DMS53 treated with DMSO at 0.1 percent for 48 hours (cell line): ENCODE results near the gene SLIT1.

Experiments
- DNase-seq: peaks from one replicate; lab custom pipeline; 2025; ENCODE audit not compliant: unreplicated experiment; lab: John Stamatoyannopoulos, UW

SLIT1 gene

DNA sequence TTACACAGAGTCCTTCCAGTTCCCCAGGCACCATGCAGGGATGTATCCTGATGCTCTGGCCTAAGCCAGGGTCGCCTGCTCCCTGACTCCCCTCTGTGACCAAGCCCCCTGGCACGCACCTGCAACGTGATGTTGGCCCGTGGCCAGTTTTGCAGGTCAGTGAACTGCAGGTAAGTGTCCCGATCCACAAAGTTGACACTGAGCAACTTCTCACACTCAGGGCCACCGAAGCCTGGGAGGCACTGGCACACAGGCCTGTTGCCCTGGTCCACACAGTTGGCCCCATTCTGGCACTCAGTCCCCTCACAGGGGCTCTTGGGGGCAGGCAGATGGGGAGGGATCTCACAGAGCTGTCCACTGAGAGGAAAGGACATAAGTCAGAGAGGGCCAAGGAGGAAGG is 179.4 kb downstream of the SLIT1 start:
- no peak for DNase-seq

- DNase-seq: no peak
Observed at GRCh38 chr10:97005349-97005748, 180.4 kb downstream of the SLIT1 start.

DNA sequence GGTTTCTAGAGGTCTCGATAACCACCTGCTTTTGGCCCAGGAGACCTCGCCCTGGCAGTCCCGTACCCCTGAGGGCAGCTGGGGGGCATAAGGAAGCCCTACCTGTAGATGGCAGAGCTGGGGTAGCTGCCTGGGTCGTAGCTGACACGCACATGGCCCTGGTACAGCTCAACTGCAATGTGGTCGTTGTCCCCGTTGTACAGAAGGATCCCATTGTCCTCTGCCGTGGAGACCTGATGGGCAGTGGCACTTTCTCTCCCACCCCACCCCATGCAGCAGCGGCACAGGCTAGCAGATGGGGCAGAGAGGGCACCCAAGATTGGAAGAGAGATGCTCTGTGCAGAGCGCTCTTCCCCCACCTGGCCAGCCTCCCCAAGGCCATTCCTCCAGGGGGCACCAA is 181.2 kb downstream of the SLIT1 start:
- DNase-seq: no peak

- DNase-seq: no peak
Observed at GRCh38 chr10:97003804-97004201, 182.0 kb downstream of the SLIT1 start.

DNA sequence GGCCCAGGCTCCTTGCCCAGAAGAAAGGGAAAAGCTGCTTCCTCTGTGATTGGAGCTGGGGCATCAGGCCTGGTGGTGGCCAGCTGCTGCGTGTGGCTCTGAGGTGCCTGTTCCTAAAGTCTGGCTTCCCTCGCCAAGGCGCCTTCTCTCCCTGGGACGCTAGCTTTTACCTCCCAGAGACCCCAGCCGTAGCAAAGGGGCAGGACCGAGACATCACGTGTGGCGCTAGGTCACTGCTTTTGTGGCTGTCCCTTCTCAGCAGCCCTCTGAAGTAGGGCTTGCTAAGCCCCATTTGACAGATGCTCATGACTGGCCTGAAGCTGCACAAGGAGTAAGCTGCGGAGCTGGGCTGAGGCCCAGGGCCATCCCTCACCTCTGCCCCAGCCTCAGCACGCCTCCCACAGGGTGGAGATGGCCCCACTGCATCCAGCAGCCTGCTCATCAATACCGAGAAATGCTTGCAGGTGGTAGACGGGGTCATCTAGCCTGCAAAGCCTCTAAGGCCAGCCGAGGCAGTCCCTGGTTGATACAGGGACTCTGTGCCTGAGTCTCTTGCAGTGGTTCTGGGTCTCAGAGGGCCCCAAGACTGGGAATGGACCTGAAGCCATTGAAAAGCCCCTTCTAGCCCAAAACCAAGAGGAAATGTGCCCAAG is 182.5 kb downstream of the SLIT1 start:
- no peak for DNase-seq

- DNase-seq: no peak
Observed at GRCh38 chr10:97002670-97003069, 183.1 kb downstream of the SLIT1 start.

GRCh38 chr10:97001183-97001991 is 184.4 kb downstream of the SLIT1 start:
- DNase-seq: no peak

DNA sequence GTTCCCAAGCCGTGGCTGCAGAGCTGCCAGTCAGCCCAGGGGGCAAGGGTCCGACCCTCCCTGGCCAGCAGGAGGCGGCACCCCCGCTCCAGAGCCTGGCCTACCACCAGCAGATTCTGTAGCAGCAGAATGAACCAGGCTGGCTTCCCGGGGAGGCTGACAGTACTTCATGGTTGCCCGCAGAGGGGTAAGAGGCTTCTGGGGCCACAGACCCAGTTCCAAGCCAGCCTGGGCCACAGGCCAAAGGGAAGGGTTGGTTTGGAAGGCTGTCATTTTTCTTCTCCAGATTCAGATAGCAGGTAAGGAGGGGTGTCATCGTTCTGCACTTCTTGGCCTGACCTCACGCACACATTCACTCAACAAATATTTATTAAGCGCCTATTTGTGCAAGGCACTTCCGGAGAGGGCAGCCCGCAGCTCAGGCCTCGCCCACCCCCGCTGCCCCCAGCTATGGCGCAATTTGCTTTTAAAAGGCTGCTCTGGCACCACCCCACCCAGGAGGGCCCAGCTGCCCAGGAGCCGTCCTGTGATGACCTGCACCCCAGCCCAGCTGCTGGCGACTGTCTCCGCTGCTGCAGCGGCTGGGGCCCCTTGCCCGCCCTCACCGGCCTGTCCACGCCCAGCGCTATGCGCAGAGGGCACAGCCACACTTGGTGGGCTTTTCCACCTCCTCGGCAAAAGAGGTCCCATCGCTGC is 185.1 kb downstream of the SLIT1 start:
- no peak for DNase-seq

DNA sequence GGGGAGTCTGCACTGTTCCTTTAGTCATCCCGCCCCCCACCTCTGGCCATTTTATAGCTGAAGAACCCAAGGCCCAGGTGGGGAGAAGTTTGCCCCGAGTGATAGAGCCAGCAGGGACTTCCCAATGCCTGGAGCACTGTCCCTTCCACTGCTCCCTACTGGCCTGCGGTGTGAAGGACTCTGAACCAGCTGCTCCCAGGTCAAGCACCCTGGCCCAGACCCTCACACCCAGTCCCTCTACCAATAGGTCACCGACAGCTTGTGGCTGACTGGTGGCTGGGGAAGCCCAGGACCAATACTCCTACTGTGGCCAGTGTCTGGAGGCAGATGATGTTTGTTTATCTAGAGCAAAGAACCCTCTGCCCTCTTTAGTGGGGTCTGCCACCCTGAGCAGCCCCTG is 185.8 kb downstream of the SLIT1 start:
- DNase-seq: no peak

- no peak for DNase-seq
Observed at GRCh38 chr10:96999337-96999736, 186.4 kb downstream of the SLIT1 start.

GRCh38 chr10:96998329-96998888 is 187.3 kb downstream of the SLIT1 start:
- DNase-seq: peak; percentile 52

GRCh38 chr10:96996275-96996965 is 189.3 kb downstream of the SLIT1 start:
- no peak for DNase-seq

DNA sequence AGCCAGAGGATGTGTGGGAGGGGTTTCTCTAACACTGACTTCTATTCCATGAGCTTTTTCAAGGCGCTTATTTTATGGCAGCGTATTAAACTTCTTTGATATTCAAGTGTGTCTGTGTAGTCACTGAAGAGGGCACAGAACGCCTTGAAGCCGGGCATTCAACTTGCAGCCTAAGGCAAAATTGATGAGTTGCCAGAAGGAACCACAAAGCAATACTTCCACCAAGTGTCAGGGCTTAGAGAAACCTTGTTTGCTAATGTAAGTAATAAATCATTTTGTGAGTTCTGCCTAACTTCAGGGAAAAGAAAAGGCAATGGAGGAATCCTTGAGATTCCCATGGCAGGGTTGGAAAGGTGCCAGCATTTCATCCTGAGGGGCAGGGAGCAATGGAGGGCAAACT is 189.9 kb downstream of the SLIT1 start:
- no peak for DNase-seq

- DNase-seq: no peak
Observed at GRCh38 chr10:96992721-96993120, 193.0 kb downstream of the SLIT1 start.

DNA sequence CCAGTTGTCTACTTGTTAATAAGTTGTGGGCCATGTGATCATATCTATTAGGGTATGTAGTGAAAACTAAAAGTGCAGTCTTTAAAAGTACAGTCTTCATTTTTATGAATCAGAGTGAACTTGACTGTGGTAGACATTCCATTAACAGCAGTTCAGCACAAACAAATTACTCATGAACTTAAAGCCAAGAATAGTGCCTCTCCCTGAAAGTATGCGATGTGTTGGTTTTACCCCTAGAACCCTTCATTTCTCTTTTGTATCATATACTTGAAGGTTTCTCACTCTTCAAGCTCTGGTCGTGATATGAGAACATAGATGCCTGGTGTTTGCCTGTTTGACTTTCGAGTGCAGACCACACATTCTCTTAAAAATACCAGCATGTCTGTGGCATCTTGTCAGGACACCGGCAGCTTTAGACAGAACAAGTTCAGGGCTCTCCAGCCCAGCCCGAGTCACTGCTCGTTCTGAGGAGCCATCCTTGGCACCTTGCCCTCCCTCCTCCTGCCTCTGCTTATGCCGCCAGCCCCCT is 194.4 kb downstream of the SLIT1 start:
- no peak for DNase-seq

DNA sequence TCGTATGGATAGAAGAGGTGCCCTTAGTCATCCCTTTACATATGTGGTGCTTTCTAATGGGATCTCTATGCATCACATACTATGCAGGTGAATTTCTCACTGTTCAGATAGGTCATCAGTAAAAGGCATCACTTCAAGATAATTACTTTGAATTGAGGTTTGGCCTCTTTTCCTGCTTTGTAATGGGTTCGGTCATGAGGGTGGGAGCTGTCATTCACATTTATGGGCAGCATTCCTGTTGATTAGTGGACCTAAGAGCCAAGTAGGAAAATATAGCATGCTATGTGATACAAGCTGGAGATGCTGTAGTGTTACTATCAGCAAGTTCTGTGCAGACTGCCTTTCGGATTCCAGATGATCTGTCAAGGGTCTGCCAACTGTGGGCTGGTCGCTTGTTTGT is 197.3 kb downstream of the SLIT1 start:
- no peak for DNase-seq

- DNase-seq: no peak
Observed at GRCh38 chr10:96987842-96988175, 197.9 kb downstream of the SLIT1 start.

GRCh38 chr10:96987141-96987841 is 198.5 kb downstream of the SLIT1 start:
- DNase-seq: no peak

DNA sequence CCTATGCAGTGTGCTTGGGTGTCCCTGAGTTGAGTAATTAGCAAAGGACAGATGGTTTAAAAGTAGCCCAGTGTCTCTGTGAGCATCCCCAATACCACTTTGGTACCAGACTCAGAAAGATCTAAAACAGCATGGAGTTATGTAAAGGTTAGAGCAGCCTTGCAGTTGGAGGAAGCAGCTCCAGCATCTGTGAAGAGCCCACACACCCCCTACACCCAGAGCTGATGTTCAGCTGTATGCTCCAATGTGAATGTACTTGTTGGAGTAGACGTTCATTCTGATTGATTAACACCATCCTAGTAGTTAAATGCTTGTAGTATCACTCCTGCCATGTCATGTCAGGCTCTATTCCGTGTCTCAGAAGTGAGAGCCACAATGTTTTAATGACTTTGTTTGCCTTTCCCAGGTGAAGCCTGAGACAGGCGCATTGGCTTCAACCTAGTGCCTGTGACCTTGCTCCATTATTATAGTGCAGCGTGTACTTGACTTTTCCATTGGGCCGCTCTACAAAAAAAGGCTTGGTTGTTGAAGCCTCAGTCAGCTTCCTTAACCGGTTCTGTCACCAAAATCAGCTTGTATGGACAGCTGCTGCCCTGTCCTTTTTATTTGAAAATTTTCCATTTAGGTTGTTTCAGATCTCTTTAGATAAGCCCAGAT is 199.4 kb downstream of the SLIT1 start:
- no peak for DNase-seq

DNA sequence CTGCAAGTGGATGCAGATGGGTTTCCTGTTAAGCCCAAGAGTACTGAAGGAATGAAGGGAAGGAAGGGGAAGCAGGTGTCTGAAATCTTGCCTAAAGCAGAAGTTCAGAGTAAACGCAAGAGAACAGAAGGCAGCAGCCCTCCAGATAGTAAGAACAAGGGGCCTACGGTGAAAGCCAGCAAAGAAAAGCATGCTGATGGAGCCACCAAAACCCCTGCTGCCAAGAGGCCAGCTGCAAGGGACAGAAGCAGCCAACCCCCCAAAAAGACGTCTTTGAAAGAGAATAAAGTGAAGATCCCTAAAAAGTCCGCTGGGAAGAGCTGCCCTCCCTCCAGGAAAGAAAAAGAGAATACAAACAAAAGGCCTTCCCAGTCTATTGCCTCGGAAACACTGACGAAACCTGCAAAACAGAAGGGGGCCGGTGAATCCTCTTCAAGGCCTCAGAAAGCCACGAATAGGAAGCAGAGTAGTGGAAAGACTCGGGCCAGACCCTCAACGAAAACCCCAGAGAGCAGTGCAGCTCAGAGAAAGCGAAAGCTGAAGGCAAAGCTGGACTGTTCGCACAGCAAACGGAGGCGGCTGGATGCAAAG is 201.1 kb downstream of the SLIT1 start:
- DNase-seq: no peak
